Measurements from ENCODE around the gene PBX1. TPM values are rescaled to one million over a fixed set of nuclear protein-coding genes. Genes with fewer than 3 reads are reported as not detected.
A peak's percentile ranks its signal among the peaks of the same experiment; 100 is the strongest.
"Not testable (repeated sequence)": the region's sequence is repeated elsewhere in the genome, so short reads cannot be mapped to it uniquely, and the experiment has no call there.

PBX1 gene
- total RNA-seq = not detected in 2 replicates

GRCh38 chr1:164558461-164559341, at the start of gene PBX1:
TSS of gene PBX1 (plus strand) at chr1:164559184.
- Mint-ChIP-seq H3K9me3 (no peaks in the 10 kb centered on the region), H3K27ac (no peak within 1 kb of the TSS), H3K36me3 (ENCODE audit: low read depth) (no peaks in the 10 kb centered on the region), H3K4me3 (ENCODE audit: low read depth) (peak within 1 kb of the TSS; percentile 58), H3K4me1 (ENCODE audit: low read depth) (peaks cover 5% of the 10 kb centered on the region), H3K27me3 (ENCODE audit: low read depth) (peaks cover 32% of the 10 kb centered on the region)
- DNase-seq (ENCODE audit: low spot score) = peak; percentile 67
- intact Hi-C loops (cut with micrococcal nuclease) = no loop called here

- no peaks in the 10 kb centered on the region for H3K27me3 Mint-ChIP-seq (ENCODE audit: low read depth)
- intact Hi-C loops (cut with micrococcal nuclease) = no loop called here
- no peak overlapping the region for H3K27ac Mint-ChIP-seq
- H3K36me3 Mint-ChIP-seq (ENCODE audit: low read depth) = no peaks in the 10 kb centered on the region
- no peak overlapping the region for H3K4me3 Mint-ChIP-seq (ENCODE audit: low read depth)
- DNase-seq (ENCODE audit: low spot score) = no peak
- peaks cover 7% of the 10 kb centered on the region for H3K9me3 Mint-ChIP-seq
- H3K4me1 Mint-ChIP-seq (ENCODE audit: low read depth) = no peaks in the 10 kb centered on the region
Observed at GRCh38 chr1:164510435-164510834, 48.5 kb upstream of the PBX1 start.

GRCh38 chr1:164511001-164511705, 47.8 kb upstream of the PBX1 start:
- Mint-ChIP-seq H3K36me3 (ENCODE audit: low read depth) (no peaks in the 10 kb centered on the region), H3K27ac (no peak overlapping the region), H3K4me1 (ENCODE audit: low read depth) (no peaks in the 10 kb centered on the region), H3K4me3 (ENCODE audit: low read depth) (no peak overlapping the region), H3K27me3 (ENCODE audit: low read depth) (no peaks in the 10 kb centered on the region), H3K9me3 (peaks cover 3% of the 10 kb centered on the region)
- intact Hi-C loops (cut with micrococcal nuclease) = no loop called here
- DNase-seq (ENCODE audit: low spot score) = no peak

GRCh38 chr1:164515231-164515630, 43.8 kb upstream of the PBX1 start:
- no peak for DNase-seq (ENCODE audit: low spot score)
- intact Hi-C loops (cut with micrococcal nuclease) = no loop called here
- Mint-ChIP-seq H3K36me3 (ENCODE audit: low read depth) (no peaks in the 10 kb centered on the region), H3K4me1 (ENCODE audit: low read depth) (no peaks in the 10 kb centered on the region), H3K9me3 (peaks cover 5% of the 10 kb centered on the region), H3K4me3 (ENCODE audit: low read depth) (no peak overlapping the region), H3K27me3 (ENCODE audit: low read depth) (no peaks in the 10 kb centered on the region), H3K27ac (no peak overlapping the region)

- H3K4me1 Mint-ChIP-seq (ENCODE audit: low read depth) = no peaks in the 10 kb centered on the region
- H3K36me3 Mint-ChIP-seq (ENCODE audit: low read depth) = no peaks in the 10 kb centered on the region
- no peak overlapping the region for H3K27ac Mint-ChIP-seq
- no peak for DNase-seq (ENCODE audit: low spot score)
- peaks cover 4% of the 10 kb centered on the region for H3K9me3 Mint-ChIP-seq
- intact Hi-C loops (cut with micrococcal nuclease) = no loop called here
- no peaks in the 10 kb centered on the region for H3K27me3 Mint-ChIP-seq (ENCODE audit: low read depth)
- no peak overlapping the region for H3K4me3 Mint-ChIP-seq (ENCODE audit: low read depth)
Observed at GRCh38 chr1:164515711-164516331, 43.2 kb upstream of the PBX1 start.

GRCh38 chr1:164516591-164516990, 42.4 kb upstream of the PBX1 start:
- Mint-ChIP-seq H3K27me3 (ENCODE audit: low read depth) (no peaks in the 10 kb centered on the region), H3K4me1 (ENCODE audit: low read depth) (no peaks in the 10 kb centered on the region), H3K27ac (no peak overlapping the region), H3K9me3 (peaks cover 4% of the 10 kb centered on the region), H3K36me3 (ENCODE audit: low read depth) (no peaks in the 10 kb centered on the region), H3K4me3 (ENCODE audit: low read depth) (no peak overlapping the region)
- no peak for DNase-seq (ENCODE audit: low spot score)
- intact Hi-C loops (cut with micrococcal nuclease) = no loop called here

GRCh38 chr1:164518692-164519332, 40.2 kb upstream of the PBX1 start:
- no peak for DNase-seq (ENCODE audit: low spot score)
- Mint-ChIP-seq H3K9me3 (peaks cover 4% of the 10 kb centered on the region), H3K27ac (no peak overlapping the region), H3K27me3 (ENCODE audit: low read depth) (no peaks in the 10 kb centered on the region), H3K4me1 (ENCODE audit: low read depth) (no peaks in the 10 kb centered on the region), H3K36me3 (ENCODE audit: low read depth) (no peaks in the 10 kb centered on the region), H3K4me3 (ENCODE audit: low read depth) (no peak overlapping the region)
- intact Hi-C loops (cut with micrococcal nuclease) = no loop called here

- no peak overlapping the region for H3K27ac Mint-ChIP-seq
- H3K4me3 Mint-ChIP-seq (ENCODE audit: low read depth) = no peak overlapping the region
- intact Hi-C loops (cut with micrococcal nuclease) = no loop called here
- no peaks in the 10 kb centered on the region for H3K36me3 Mint-ChIP-seq (ENCODE audit: low read depth)
- no peak for DNase-seq (ENCODE audit: low spot score)
- H3K9me3 Mint-ChIP-seq = peaks cover 4% of the 10 kb centered on the region
- H3K27me3 Mint-ChIP-seq (ENCODE audit: low read depth) = no peaks in the 10 kb centered on the region
- H3K4me1 Mint-ChIP-seq (ENCODE audit: low read depth) = no peaks in the 10 kb centered on the region
Observed at GRCh38 chr1:164519426-164519825, 39.6 kb upstream of the PBX1 start.

GRCh38 chr1:164524810-164525209, 34.2 kb upstream of the PBX1 start:
- Mint-ChIP-seq H3K9me3 (peaks cover 15% of the 10 kb centered on the region), H3K36me3 (ENCODE audit: low read depth) (no peaks in the 10 kb centered on the region), H3K27ac (no peak overlapping the region), H3K4me1 (ENCODE audit: low read depth) (no peaks in the 10 kb centered on the region), H3K4me3 (ENCODE audit: low read depth) (no peak overlapping the region), H3K27me3 (ENCODE audit: low read depth) (no peaks in the 10 kb centered on the region)
- DNase-seq (ENCODE audit: low spot score) = no peak
- intact Hi-C loops (cut with micrococcal nuclease) = no loop called here

- no peaks in the 10 kb centered on the region for H3K36me3 Mint-ChIP-seq (ENCODE audit: low read depth)
- intact Hi-C loops (cut with micrococcal nuclease) = no loop called here
- H3K27me3 Mint-ChIP-seq (ENCODE audit: low read depth) = no peaks in the 10 kb centered on the region
- H3K9me3 Mint-ChIP-seq = no peaks in the 10 kb centered on the region
- no peak for DNase-seq (ENCODE audit: low spot score)
- H3K4me1 Mint-ChIP-seq (ENCODE audit: low read depth) = no peaks in the 10 kb centered on the region
- no peak overlapping the region for H3K27ac Mint-ChIP-seq
- no peak overlapping the region for H3K4me3 Mint-ChIP-seq (ENCODE audit: low read depth)
Observed at GRCh38 chr1:164534863-164535610, 23.9 kb upstream of the PBX1 start.

GRCh38 chr1:164552463-164552988, 6.5 kb upstream of the PBX1 start:
- H3K4me3 Mint-ChIP-seq (ENCODE audit: low read depth); H3K4me1 Mint-ChIP-seq (ENCODE audit: low read depth); H3K27me3 Mint-ChIP-seq (ENCODE audit: low read depth); H3K27ac Mint-ChIP-seq; DNase-seq (ENCODE audit: low spot score); intact Hi-C loops (cut with micrococcal nuclease); H3K36me3 Mint-ChIP-seq (ENCODE audit: low read depth): not testable (repeated sequence)
- H3K9me3 Mint-ChIP-seq = peaks cover 32% of the 10 kb centered on the region

- Mint-ChIP-seq H3K4me3 (ENCODE audit: low read depth) (no peak overlapping the region), H3K9me3 (peaks cover 13% of the 10 kb centered on the region), H3K4me1 (ENCODE audit: low read depth) (peaks cover 5% of the 10 kb centered on the region), H3K27me3 (ENCODE audit: low read depth) (peaks cover 29% of the 10 kb centered on the region), H3K36me3 (ENCODE audit: low read depth) (no peaks in the 10 kb centered on the region), H3K27ac (no peak overlapping the region)
- intact Hi-C loops (cut with micrococcal nuclease) = no loop called here
- no peak for DNase-seq (ENCODE audit: low spot score)
Observed at GRCh38 chr1:164557270-164557669, 1.7 kb upstream of the PBX1 start.

All from activated T-helper 2 cell treated with anti-CD3 and anti-CD28 coated beads, Interferon-gamma antibody, Interleukin-2, Interleukin-4, amounts not matched to agents 10 μg/mL and 5 μg/mL and 100 μg/mL, durations not matched to agents 14 hours and 24 hours and 36 hours (primary cell).